H1 (cell line): ENCODE measurements around the gene TGM6. TPM values are rescaled to one million over a fixed set of nuclear protein-coding genes. Genes with fewer than 3 reads are reported as not detected.

Experiments
- CTCF ChIA-PET: fragments of 300-600 bp; sonication (Branson Sonifier 250); formaldehyde crosslinking; loops from one replicate; lab custom pipeline; 2021; ENCODE audit not compliant: partially characterized antibody; lab: Charles Lee
- POLR2A ChIA-PET: fragments of 300-600 bp; sonication (Branson Sonifier 250); formaldehyde crosslinking; loops from one replicate; lab custom pipeline; 2021; ENCODE audit warnings: inconsistent platforms; ENCODE audit not compliant: partially characterized antibody; lab: Charles Lee
- DNase-seq, 2 experiments: peaks; one replicate each; pipeline versions ENCODE4 v3.0.0 to v3.0.0-alpha.2; 2010 to 2022; ENCODE audit warnings: low spot score in 2 of 2, low read depth in 1 of 2, mixed read lengths in 1 of 2
- FAIRE-seq: peaks from 2 replicates; lab custom pipeline; 2011; peaks lifted over from hg19 to GRCh38; lab: Jason Lieb, UNC
- H2AFZ ChIP-seq: 2 replicates; pipeline ENCODE4 v1.8.1; 2012; ENCODE audit warnings: low read length, inconsistent platforms
- H2AK5ac ChIP-seq: 2 replicates; pipeline ENCODE4 v1.6.1; 2013; ENCODE audit warnings: low read depth, low read length
- H2BK120ac ChIP-seq: replicated peaks from 2 replicates; pipeline ENCODE3; 2013; ENCODE audit warnings: low read depth, low read length, inconsistent platforms
- H2BK12ac ChIP-seq: 2 replicates; pipeline ENCODE4 v1.6.1; 2013; ENCODE audit warnings: low read depth, low read length
- H2BK15ac ChIP-seq: 2 replicates; pipeline ENCODE4 v1.6.1; 2013; ENCODE audit warnings: low read length
- H2BK20ac ChIP-seq: 2 replicates; pipeline ENCODE4 v1.6.1; 2013; ENCODE audit warnings: low read length
- H2BK5ac ChIP-seq: 2 replicates; pipeline ENCODE4 v1.6.1; 2013; ENCODE audit warnings: low read depth, low read length
- H3K14ac ChIP-seq: 2 replicates; pipeline ENCODE4 v1.6.1; 2013; ENCODE audit warnings: inconsistent platforms; ENCODE audit not compliant: insufficient read length
- H3K18ac ChIP-seq: 2 replicates; pipeline ENCODE4 v1.6.1; 2013; ENCODE audit warnings: low read length; ENCODE audit errors: extremely low read depth
- H3K23ac ChIP-seq: 2 replicates; pipeline ENCODE4 v1.6.1; 2013; ENCODE audit warnings: inconsistent platforms; ENCODE audit not compliant: insufficient read length
- H3K23me2 ChIP-seq: 2 replicates; pipeline ENCODE4 v1.6.1; 2013; ENCODE audit warnings: low read depth, low read length
- H3K27ac ChIP-seq: 2 replicates; pipeline ENCODE4 v1.6.1; 2011; ENCODE audit warnings: low read depth, low read length, inconsistent platforms
- H3K27me3 ChIP-seq, 4 experiments: replicated peaks in 1 of 4; 1 replicate in 1 of 4; 2 replicates in 3 of 4; pipeline versions ENCODE4 v1.6.1 to v1.8.1; 2011 to 2013; ENCODE audit warnings: low read length in 3 of 4, mild to moderate bottlenecking in 3 of 4, inconsistent platforms in 2 of 4, mixed read lengths in 2 of 4, moderate library complexity in 1 of 4; ENCODE audit not compliant: control insufficient read depth in 3 of 4, insufficient read depth in 3 of 4; ENCODE audit errors: extremely low read depth in 1 of 4
- H3K36me3 ChIP-seq, 4 experiments: 2 replicates each; pipeline versions ENCODE4 v1.6.1 to v1.8.1; 2011 to 2013; ENCODE audit warnings: mild to moderate bottlenecking in 4 of 4, low read length in 3 of 4, moderate library complexity in 2 of 4, control low read depth in 1 of 4, inconsistent platforms in 1 of 4; ENCODE audit not compliant: insufficient read depth in 4 of 4, control insufficient read depth in 2 of 4
- H3K4ac ChIP-seq: replicated peaks from 2 replicates; pipeline ENCODE3; 2013; ENCODE audit warnings: low read length, low read depth, mixed read lengths, inconsistent platforms; ENCODE audit not compliant: insufficient read length
- H3K4me1 ChIP-seq, 4 experiments: replicated peaks in 1 of 4; 1 replicate in 1 of 4; 2 replicates in 3 of 4; pipeline versions ENCODE4 v1.6.1 to v1.8.1; 2011 to 2013; ENCODE audit warnings: low read length in 3 of 4, inconsistent platforms in 2 of 4, mixed read lengths in 1 of 4; ENCODE audit not compliant: insufficient read depth in 4 of 4, control insufficient read depth in 3 of 4
- H3K4me2 ChIP-seq, 2 experiments: 2 replicates each; pipeline versions ENCODE4 v1.6.1 to v1.8.1; 2011 to 2013; ENCODE audit warnings: low read depth in 2 of 2, low read length in 2 of 2, control low read depth in 1 of 2, inconsistent platforms in 1 of 2, mild to moderate bottlenecking in 1 of 2; ENCODE audit not compliant: insufficient read depth in 1 of 2
- H3K4me3 ChIP-seq, 4 experiments: fragments of 200-600, 300-600 bp in 1 of 4; sonication (generic), shearing (Covaris generic), sonication (Bioruptor Twin) in 1 of 4; 2 replicates each; pipeline versions ENCODE4 v1.5.1 to v1.8.1; 2011 to 2016; ENCODE audit warnings: low read length in 4 of 4, low read depth in 3 of 4, control low read depth in 2 of 4, inconsistent platforms in 2 of 4, mild to moderate bottlenecking in 2 of 4, mixed read lengths in 1 of 4, moderate library complexity in 1 of 4; ENCODE audit not compliant: insufficient read depth in 2 of 4; ENCODE audit errors: extremely low read depth in 1 of 4
- H3K56ac ChIP-seq: replicated peaks from 2 replicates; pipeline ENCODE3; 2013; ENCODE audit warnings: low read depth, mild to moderate bottlenecking, mixed read lengths, low read length, inconsistent platforms; ENCODE audit not compliant: insufficient read length
- H3K79me1 ChIP-seq: 2 replicates; pipeline ENCODE4 v1.6.1; 2013; ENCODE audit warnings: low read depth, low read length, control low read depth
- H3K79me2 ChIP-seq, 2 experiments: 2 replicates each; pipeline versions ENCODE4 v1.6.1 to v1.8.1; 2012 to 2013; ENCODE audit warnings: low read length in 2 of 2, mild to moderate bottlenecking in 2 of 2, inconsistent platforms in 1 of 2; ENCODE audit not compliant: insufficient read depth in 2 of 2, control insufficient read depth in 1 of 2
- H3K9ac ChIP-seq, 4 experiments: replicated peaks in 1 of 4; 1 replicate in 1 of 4; 2 replicates in 3 of 4; pipeline versions ENCODE4 v1.6.1 to v1.8.1; 2011 to 2013; ENCODE audit warnings: low read depth in 3 of 4, low read length in 3 of 4, control low read depth in 2 of 4, mild to moderate bottlenecking in 2 of 4, moderate library complexity in 2 of 4, inconsistent platforms in 1 of 4; ENCODE audit errors: extremely low read depth in 1 of 4
- H3K9me3 ChIP-seq, 2 experiments: 2 replicates each; pipeline versions ENCODE4 v1.6.1 to v1.8.1; 2012 to 2013; ENCODE audit warnings: mild to moderate bottlenecking in 2 of 2, moderate library complexity in 2 of 2, control low read depth in 1 of 2, inconsistent platforms in 1 of 2, low read depth in 1 of 2, low read length in 1 of 2, mixed read lengths in 1 of 2; ENCODE audit not compliant: insufficient read depth in 2 of 2
- H4K20me1 ChIP-seq, 2 experiments: replicated peaks in 1 of 2; 2 replicates each; pipeline versions ENCODE3 to v1.8.1; 2011 to 2013; ENCODE audit warnings: inconsistent platforms in 2 of 2, low read length in 2 of 2, mild to moderate bottlenecking in 1 of 2; ENCODE audit not compliant: insufficient read depth in 2 of 2, control insufficient read depth in 1 of 2
- H4K5ac ChIP-seq: 2 replicates; pipeline ENCODE4 v1.6.1; 2013; ENCODE audit warnings: low read length, low read depth, mixed read lengths, inconsistent platforms; ENCODE audit not compliant: insufficient read length
- H4K8ac ChIP-seq: 2 replicates; pipeline ENCODE4 v1.8.0; 2013; ENCODE audit warnings: mild to moderate bottlenecking, moderate library complexity, low read length, inconsistent platforms; ENCODE audit not compliant: insufficient read depth; ENCODE audit errors: extremely low read depth
- H4K91ac ChIP-seq: replicated peaks from 2 replicates; pipeline ENCODE3; 2013; ENCODE audit warnings: low read length, mixed read lengths, inconsistent platforms; ENCODE audit not compliant: insufficient read length
- ASH2L ChIP-seq: fragments of 200-600, 300-600 bp; sonication (generic); IDR thresholded peaks from one replicate; pipeline ENCODE4 v1.7.1; 2017; ENCODE audit warnings: low read length
- WGBS, 2 experiments: shearing (Covaris generic) in 1 of 2; methylation state at CpG; one replicate each; pipeline versions ENCODE4 v1.1.6 to v1.1.7; 2013 to 2015; ENCODE audit warnings: low lambda C conversion rate in 2 of 2, mixed read lengths in 2 of 2, inconsistent platforms in 1 of 2, low coverage in 1 of 2, missing lambda C conversion rate in 1 of 2; ENCODE audit not compliant: insufficient replicate concordance in 2 of 2, insufficient coverage in 1 of 2, insufficient read length in 1 of 2; ENCODE audit errors: extremely low coverage in 1 of 2, missing lambda C conversion rate in 1 of 2; 5-methylcytosine and 5-hydroxymethylcytosine counted together
- polyA plus RNA-seq, 7 experiments: library from polyadenylated mRNA; depleted of rRNA in 3 of 7; stranded (reverse) in 5 of 7; unstranded in 2 of 7; fragments of >200 nt in 5 of 7; fragments of 200-250 nt in 2 of 7; gene quantifications; 1 replicate in 5 of 7; 2 replicates in 1 of 7; 4 replicates in 1 of 7; pipeline versions ENCODE4 v1.2.1 to v1.2.3, GENCODE V29; 2011 to 2013; ENCODE audit warnings: missing spikeins in 2 of 7, mixed read lengths in 2 of 7
- total RNA-seq: library from RNA; stranded (reverse); fragmentation: NEBNext Ultra II Directional; extraction: Animal tissue kit (Norgen Biotek cat#: 25700); gene quantifications from 2 replicates; pipeline ENCODE4 v1.2.1, GENCODE V29; 2021

The TGM6 gene
- total and polyA plus RNA-seq, 2 of the 8 experiments (the other 6 are each of a cell fraction or from before 2014, with no cell fraction given): 0.03 TPM; not detected in 1

DNA sequence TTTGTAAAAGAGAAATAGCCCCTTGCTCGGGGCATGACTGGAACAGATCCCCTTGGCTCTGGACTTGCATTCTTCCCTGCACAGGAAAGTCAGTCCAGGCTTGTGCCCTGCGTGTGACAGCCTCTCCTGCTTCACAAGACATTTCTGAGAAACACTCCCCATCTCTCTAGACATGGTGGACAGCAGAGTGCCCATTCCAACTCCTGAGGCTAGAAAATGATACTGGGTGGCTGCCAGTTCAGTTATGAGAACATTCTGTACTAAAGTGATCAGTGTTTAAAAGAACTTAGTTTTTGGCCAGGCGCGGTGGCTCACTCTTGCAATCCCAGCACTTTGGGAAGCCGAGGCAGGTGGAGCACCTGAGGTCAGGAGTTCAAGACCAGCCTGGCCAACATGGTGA lies 43.6 kb upstream of the TGM6 start:
- Histone ChIP-seq H3K9me3 (no peaks in the 10 kb centered on the region), H2BK20ac (no peak overlapping the region), H4K20me1 (no peaks in the 10 kb centered on the region), H2BK15ac (no peak overlapping the region), H2BK12ac (no peak overlapping the region), H3K79me1 (no peaks in the 10 kb centered on the region), H3K4me2 (no peak overlapping the region), H3K14ac (no peak overlapping the region), H4K5ac (no peak overlapping the region), H3K27me3 (no peaks in the 10 kb centered on the region), H3K4me3 (no peak overlapping the region), H2AFZ (no peak overlapping the region), H3K4me1 (no peaks in the 10 kb centered on the region), H3K56ac (no peak overlapping the region), H3K27ac (no peak overlapping the region), H3K23ac (no peak overlapping the region), H3K4ac (no peak overlapping the region), H2BK5ac (no peak overlapping the region), H3K9ac (no peak overlapping the region), H3K36me3 (no peaks in the 10 kb centered on the region), H3K79me2 (no peaks in the 10 kb centered on the region), H2BK120ac (no peak overlapping the region), H4K8ac (no peak overlapping the region), H3K18ac (no peak overlapping the region), H3K23me2 (no peaks in the 10 kb centered on the region), H4K91ac (no peak overlapping the region), H2AK5ac (no peak overlapping the region)
- WGBS, 2 experiments: 89% methylated on average over 5 of the region's 5 CpGs; no CpG with 5 or more reads in 1 of the 2 experiments
- CTCF ChIA-PET: interaction anchor here (0.8 kb wide), 1 partner anchor 129 kb away, joined by 3 read pairs; no protein-coding TSS in a partner anchor
- no peak for FAIRE-seq
- TF ChIP-seq ASH2L: no peak
- peak in 1 of 2 experiments; percentile 11 for DNase-seq
- POLR2A ChIA-PET: no interaction called here
